Sigmoid colon (tissue), 4 donors: ENCODE results near the gene NPNT.

Source experiments
- CTCF ChIP-seq, 4 experiments: fragments of 450-650 bp in 3 of 4; fragments of 200-600 bp in 1 of 4; IDR thresholded peaks; one replicate each; pipeline ENCODE4 v1.5.1; 2016 to 2019; ENCODE audit warnings: antibody characterized with exemption in 4 of 4, mild to moderate bottlenecking in 3 of 4, moderate library complexity in 2 of 4
- POLR2AphosphoS5 ChIP-seq, 4 donors: sonication (generic); formaldehyde crosslinking; IDR thresholded peaks; one replicate each; pipeline ENCODE4 v1.6.1; 2017; ENCODE audit warnings: antibody characterized with exemption in 4 of 4

- no peak for TF ChIP-seq CTCF (IDR thresholded peaks at IDR 0.05)
- no peak for TF ChIP-seq POLR2AphosphoS5 (IDR thresholded peaks at IDR 0.05)
These were observed 49.7 kb upstream of the NPNT start for GRCh38 chr4:105845559-105845958.
